Smooth muscle cell (in vitro differentiated cells): ENCODE results near the gene KRT34. TPM values are rescaled to one million over a fixed set of nuclear protein-coding genes. Genes with fewer than 3 reads are reported as not detected.

Source experiments
- DNase-seq: peaks from one replicate; lab custom pipeline; 2025; ENCODE audit not compliant: unreplicated experiment; lab: John Stamatoyannopoulos, UW
- H2AFZ ChIP-seq: fragments of 200-600 bp; sonication (generic); 2 replicates; pipeline ENCODE4 v1.6.0; 2016; ENCODE audit warnings: antibody characterized with exemption, low read depth, mild to moderate bottlenecking
- H3F3A ChIP-seq: fragments of 200-600 bp; sonication (generic); 2 replicates; pipeline ENCODE4 v1.6.0; 2017; ENCODE audit warnings: antibody characterized with exemption, low read depth
- H3K27ac ChIP-seq: fragments of 200-600 bp; sonication (generic); 2 replicates; pipeline ENCODE4 v1.5.1; 2016; ENCODE audit warnings: low read depth, mild to moderate bottlenecking
- H3K27me3 ChIP-seq: fragments of 200-600 bp; sonication (generic); 2 replicates; pipeline ENCODE4 v1.6.1; 2016; ENCODE audit warnings: low read depth, mild to moderate bottlenecking
- H3K36me3 ChIP-seq: fragments of 200-600 bp; sonication (generic); 2 replicates; pipeline ENCODE4 v1.5.1; 2016; ENCODE audit warnings: low read depth
- H3K4me1 ChIP-seq: fragments of 200-600 bp; sonication (generic); 2 replicates; pipeline ENCODE4 v1.5.1; 2016; ENCODE audit warnings: low read depth
- H3K4me2 ChIP-seq: fragments of 200-600 bp; sonication (generic); 2 replicates; pipeline ENCODE4 v1.6.0; 2016; ENCODE audit warnings: mild to moderate bottlenecking
- H3K4me3 ChIP-seq: fragments of 200-600 bp; sonication (generic); 2 replicates; pipeline ENCODE4 v1.5.1; 2016; ENCODE audit warnings: mild to moderate bottlenecking
- H3K79me2 ChIP-seq: fragments of 200-600 bp; sonication (generic); 2 replicates; pipeline ENCODE4 v1.6.0; 2016; ENCODE audit warnings: low read depth, mild to moderate bottlenecking
- H3K9ac ChIP-seq: fragments of 200-600 bp; sonication (generic); 2 replicates; pipeline ENCODE4 v1.6.0; 2016; ENCODE audit warnings: low read depth
- H3K9me3 ChIP-seq: fragments of 200-600 bp; sonication (generic); replicated peaks from 2 replicates; pipeline ENCODE4 v1.5.1; 2016; ENCODE audit warnings: low read depth
- H4K20me1 ChIP-seq: fragments of 200-600 bp; sonication (generic); 2 replicates; pipeline ENCODE4 v1.6.0; 2016; ENCODE audit warnings: low read depth
- WGBS: methylation state at CpG from one replicate; pipeline ENCODE4 v1.1.7; 2016; ENCODE audit warnings: low lambda C conversion rate; 5-methylcytosine and 5-hydroxymethylcytosine counted together
- polyA plus RNA-seq: library from polyadenylated mRNA; unstranded; fragments of >200 nt; fragmentation: Nextera tagmentation; extraction: Ambion mirVana; gene quantifications from 2 replicates; pipeline ENCODE4 v1.2.1, GENCODE V29; 2016
- total RNA-seq: library from RNA; depleted of rRNA; stranded (reverse); fragments of >200 nt; gene quantifications from 2 replicates; pipeline ENCODE4 v1.2.3, GENCODE V29; 2014
- TF ChIP-seq, protein P1 (sequence below): fragments of 200-600 bp; sonication (generic); IDR thresholded peaks from 2 replicates; pipeline ENCODE4 v1.5.1; 2017; ENCODE audit warnings: borderline replicate concordance, mild to moderate bottlenecking, antibody characterized with exemption; ENCODE audit not compliant: insufficient read depth, poor library complexity, severe bottlenecking

The KRT34 gene
- total and polyA plus RNA-seq, 2 experiments from 2014 or later: 5.3 to 23.1 TPM

GRCh38 chr17:41404024-41404671 lies 22.0 kb upstream of the KRT34 start:
- Histone ChIP-seq H3K4me3 (no peak overlapping the region), H3K9ac (peak overlapping the region; percentile 81), H3K36me3 (no peaks in the 10 kb centered on the region), H4K20me1 (no peaks in the 10 kb centered on the region), H3K27ac (peak overlapping the region; percentile 94), H3K27me3 (no peaks in the 10 kb centered on the region), H3K4me1 (no peaks in the 10 kb centered on the region), H3F3A (peaks cover 9% of the 10 kb centered on the region), H3K4me2 (peak overlapping the region; percentile 61), H3K9me3 (no peaks in the 10 kb centered on the region), H3K79me2 (no peaks in the 10 kb centered on the region), H2AFZ (no peak overlapping the region)
- TF ChIP-seq, protein P1, sequence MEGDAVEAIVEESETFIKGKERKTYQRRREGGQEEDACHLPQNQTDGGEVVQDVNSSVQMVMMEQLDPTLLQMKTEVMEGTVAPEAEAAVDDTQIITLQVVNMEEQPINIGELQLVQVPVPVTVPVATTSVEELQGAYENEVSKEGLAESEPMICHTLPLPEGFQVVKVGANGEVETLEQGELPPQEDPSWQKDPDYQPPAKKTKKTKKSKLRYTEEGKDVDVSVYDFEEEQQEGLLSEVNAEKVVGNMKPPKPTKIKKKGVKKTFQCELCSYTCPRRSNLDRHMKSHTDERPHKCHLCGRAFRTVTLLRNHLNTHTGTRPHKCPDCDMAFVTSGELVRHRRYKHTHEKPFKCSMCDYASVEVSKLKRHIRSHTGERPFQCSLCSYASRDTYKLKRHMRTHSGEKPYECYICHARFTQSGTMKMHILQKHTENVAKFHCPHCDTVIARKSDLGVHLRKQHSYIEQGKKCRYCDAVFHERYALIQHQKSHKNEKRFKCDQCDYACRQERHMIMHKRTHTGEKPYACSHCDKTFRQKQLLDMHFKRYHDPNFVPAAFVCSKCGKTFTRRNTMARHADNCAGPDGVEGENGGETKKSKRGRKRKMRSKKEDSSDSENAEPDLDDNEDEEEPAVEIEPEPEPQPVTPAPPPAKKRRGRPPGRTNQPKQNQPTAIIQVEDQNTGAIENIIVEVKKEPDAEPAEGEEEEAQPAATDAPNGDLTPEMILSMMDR: no peak
- DNase-seq: no peak
- WGBS: 31% methylated on average over 7 of the region's 7 CpGs

DNA sequence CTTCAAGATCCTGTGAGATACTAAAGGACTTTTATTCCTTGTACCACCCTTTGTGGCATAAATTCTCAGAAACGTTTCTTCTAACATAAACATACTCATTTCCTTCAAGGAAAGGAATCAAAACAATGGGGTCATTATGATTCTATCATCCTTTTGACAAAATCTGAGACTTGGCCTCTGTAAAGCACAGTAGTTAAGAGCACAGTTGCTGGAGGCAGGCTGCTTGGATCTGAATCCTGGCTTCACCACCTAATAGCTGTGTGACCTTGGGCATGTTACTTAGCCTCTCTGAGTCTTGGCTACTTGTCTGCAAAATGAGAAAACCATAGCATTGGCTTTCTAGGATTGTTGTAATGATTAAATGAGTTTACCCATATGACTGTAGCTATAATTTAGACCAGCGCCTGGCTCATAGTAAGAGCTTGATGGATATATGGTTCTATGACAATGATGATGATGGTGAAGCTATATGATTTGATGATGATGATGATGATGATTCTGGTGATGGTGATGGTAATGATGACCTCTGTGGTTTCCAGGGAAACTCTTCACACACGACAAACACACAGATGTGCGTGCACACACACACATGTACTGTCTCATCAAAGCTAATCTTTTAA lies 21.4 kb upstream of the KRT34 start:
- 50% methylated on average over 4 of the region's 4 CpGs for WGBS
- H3K27me3 ChIP-seq: no peaks in the 10 kb centered on the region
- H3K36me3 ChIP-seq: no peaks in the 10 kb centered on the region
- no peaks in the 10 kb centered on the region for H3K9me3 ChIP-seq
- H3K4me2 ChIP-seq: peak overlapping the region; percentile 61
- H3K27ac ChIP-seq: peak overlapping the region; percentile 94
- no peak overlapping the region for H3K4me3 ChIP-seq
- no peaks in the 10 kb centered on the region for H3K4me1 ChIP-seq
- no peak overlapping the region for H2AFZ ChIP-seq
- H4K20me1 ChIP-seq: no peaks in the 10 kb centered on the region
- DNase-seq: no peak
- H3F3A ChIP-seq: peaks cover 9% of the 10 kb centered on the region
- peak overlapping the region; percentile 41 for H3K9ac ChIP-seq
- TF ChIP-seq, protein P1: no peak
- H3K79me2 ChIP-seq: no peaks in the 10 kb centered on the region

GRCh38 chr17:41402161-41402560 lies 20.1 kb upstream of the KRT34 start:
- H2AFZ ChIP-seq: no peak overlapping the region
- no peak for DNase-seq

More at GRCh38 chr17:41402161-41402560, 20.1 kb upstream of the KRT34 start:
- H3K36me3 ChIP-seq: no peaks in the 10 kb centered on the region
- no peak overlapping the region for H3K4me2 ChIP-seq
- H4K20me1 ChIP-seq: no peaks in the 10 kb centered on the region
- H3K4me3 ChIP-seq: no peak overlapping the region
- H3K27me3 ChIP-seq: no peaks in the 10 kb centered on the region
- 64% methylated on average over 5 of the region's 5 CpGs for WGBS
- peaks cover 9% of the 10 kb centered on the region for H3F3A ChIP-seq
- no peaks in the 10 kb centered on the region for H3K4me1 ChIP-seq
- H3K9ac ChIP-seq: peak overlapping the region; percentile 37
- H3K79me2 ChIP-seq: no peaks in the 10 kb centered on the region
- no peaks in the 10 kb centered on the region for H3K9me3 ChIP-seq
- TF ChIP-seq, protein P1: no peak
- peak overlapping the region; percentile 46 for H3K27ac ChIP-seq
